Lung (tissue), 12 donors: ENCODE data around the gene SND1. TPM values are rescaled to one million over a fixed set of nuclear protein-coding genes. Genes with fewer than 3 reads are reported as not detected.

ENCODE experiments used
- ATAC-seq: fragments of 200-7000 bp; cut with Tn5 transposase; one replicate; pipeline ENCODE4 v1.9.1; 2020; ENCODE audit warnings: moderate number of reproducible peaks; ENCODE audit not compliant: insufficient read depth, low FRiP score
- DNase-seq, 3 donors: peaks; one replicate each; pipeline ENCODE4 v3.0.0-alpha.2; 2013 to 2017
- H3K27ac ChIP-seq, 2 donors: one replicate each; pipeline ENCODE4 v1.5.1; 2013; ENCODE audit warnings: mild to moderate bottlenecking in 2 of 2, moderate library complexity in 2 of 2, control low read depth in 1 of 2, inconsistent platforms in 1 of 2, low read depth in 1 of 2, low read length in 1 of 2
- H3K27me3 ChIP-seq, 3 donors: one replicate each; pipeline ENCODE4 v1.5.1; 2013; ENCODE audit warnings: low read length in 2 of 3; ENCODE audit not compliant: control insufficient read depth in 3 of 3, insufficient read depth in 3 of 3
- H3K36me3 ChIP-seq, 4 donors: one replicate each; pipeline ENCODE4 v1.5.1; 2013; ENCODE audit warnings: low read length in 4 of 4, mild to moderate bottlenecking in 1 of 4, moderate library complexity in 1 of 4; ENCODE audit not compliant: control insufficient read depth in 4 of 4, insufficient read depth in 4 of 4
- H3K4me1 ChIP-seq, 5 donors: one replicate each; pipeline ENCODE4 v1.5.1; 2013; ENCODE audit warnings: low read length in 5 of 5, mild to moderate bottlenecking in 2 of 5, moderate library complexity in 1 of 5; ENCODE audit not compliant: control insufficient read depth in 5 of 5, insufficient read depth in 5 of 5
- H3K4me3 ChIP-seq: one replicate; pipeline ENCODE4 v1.5.1; 2013; ENCODE audit warnings: mild to moderate bottlenecking, control low read depth, moderate library complexity
- H3K9ac ChIP-seq, 2 donors: one replicate each; pipeline ENCODE4 v1.5.1; 2013; ENCODE audit warnings: low read length in 2 of 2, control low read depth in 1 of 2; ENCODE audit not compliant: insufficient read depth in 1 of 2
- H3K9me3 ChIP-seq, 4 donors: one replicate each; pipeline ENCODE4 v1.5.1; 2013; ENCODE audit warnings: low read length in 3 of 4, mild to moderate bottlenecking in 1 of 4, moderate library complexity in 1 of 4; ENCODE audit not compliant: control insufficient read depth in 4 of 4, insufficient read depth in 3 of 4
- WGBS, 2 donors: extraction: QIAGEN DNeasy Blood & Tissue Kit; methylation state at CpG; one replicate each; pipeline ENCODE4 v1.1.7; 2013; 5-methylcytosine and 5-hydroxymethylcytosine counted together
- polyA plus RNA-seq, 2 donors: library from polyadenylated mRNA; stranded (reverse); fragments of 200-250 nt; gene quantifications; one replicate each; pipeline ENCODE4 v1.2.1, GENCODE V29; 2013
- total RNA-seq, 2 donors: library from RNA; depleted of rRNA in 1 of 2; stranded (reverse); fragments of >200 nt in 1 of 2; gene quantifications; one replicate each; pipeline ENCODE4 v1.2.1, GENCODE V29; 2014 to 2021
- TF ChIP-seq, protein P1 (sequence below): IDR thresholded peaks from 2 replicates; pipeline ENCODE4 v1.5.1; 2012; ENCODE audit warnings: mild to moderate bottlenecking; ENCODE audit errors: control extremely low read depth, extremely low read depth
- donor health status: control.
- donor health status: control.
- donor health status: Bipolar disorder and iron deficiency.
- donor health status: healthy.
- donor health status: DM: yes; HTN: yes; CAD: no.

SND1 gene
- total and polyA plus RNA-seq, 4 donors = 94.5 to 210 (median 137) TPM

DNA sequence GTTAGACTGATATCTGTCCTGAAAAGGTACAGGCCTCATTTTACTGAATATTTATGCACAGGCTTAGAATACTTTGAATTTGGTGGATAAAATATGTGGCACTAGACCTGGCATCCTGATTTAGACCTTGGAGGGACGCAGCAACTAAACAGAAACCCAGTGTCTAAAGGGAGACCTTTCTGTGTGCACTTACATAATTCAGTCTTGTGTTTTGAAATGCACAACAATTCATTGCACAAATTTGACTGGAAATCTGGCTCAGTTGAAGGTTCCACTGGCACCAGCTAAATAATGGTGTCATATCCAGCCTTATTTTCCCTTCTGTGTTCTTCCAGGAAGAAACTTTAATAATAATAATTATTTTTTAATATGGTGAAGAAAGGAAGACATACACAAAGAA is 142.1 kb downstream of the SND1 start:
- WGBS, 2 donors = 36 to 73% methylated on average over 1 of the region's 1 CpG
- Histone ChIP-seq H3K36me3 (no peaks in the 10 kb centered on the region), H3K9me3 (no peaks in the 10 kb centered on the region), H3K27ac (no peak overlapping the region), H3K9ac (no peak overlapping the region), H3K4me3 (no peak overlapping the region), H3K27me3 (no peaks in the 10 kb centered on the region), H3K4me1 (peaks cover 0 to 11% (median 8%) of the 10 kb centered on the region in 5 donors)
- DNase-seq (no peak), ATAC-seq (no peak)
- TF ChIP-seq, protein P1, sequence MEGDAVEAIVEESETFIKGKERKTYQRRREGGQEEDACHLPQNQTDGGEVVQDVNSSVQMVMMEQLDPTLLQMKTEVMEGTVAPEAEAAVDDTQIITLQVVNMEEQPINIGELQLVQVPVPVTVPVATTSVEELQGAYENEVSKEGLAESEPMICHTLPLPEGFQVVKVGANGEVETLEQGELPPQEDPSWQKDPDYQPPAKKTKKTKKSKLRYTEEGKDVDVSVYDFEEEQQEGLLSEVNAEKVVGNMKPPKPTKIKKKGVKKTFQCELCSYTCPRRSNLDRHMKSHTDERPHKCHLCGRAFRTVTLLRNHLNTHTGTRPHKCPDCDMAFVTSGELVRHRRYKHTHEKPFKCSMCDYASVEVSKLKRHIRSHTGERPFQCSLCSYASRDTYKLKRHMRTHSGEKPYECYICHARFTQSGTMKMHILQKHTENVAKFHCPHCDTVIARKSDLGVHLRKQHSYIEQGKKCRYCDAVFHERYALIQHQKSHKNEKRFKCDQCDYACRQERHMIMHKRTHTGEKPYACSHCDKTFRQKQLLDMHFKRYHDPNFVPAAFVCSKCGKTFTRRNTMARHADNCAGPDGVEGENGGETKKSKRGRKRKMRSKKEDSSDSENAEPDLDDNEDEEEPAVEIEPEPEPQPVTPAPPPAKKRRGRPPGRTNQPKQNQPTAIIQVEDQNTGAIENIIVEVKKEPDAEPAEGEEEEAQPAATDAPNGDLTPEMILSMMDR = no peak

DNA sequence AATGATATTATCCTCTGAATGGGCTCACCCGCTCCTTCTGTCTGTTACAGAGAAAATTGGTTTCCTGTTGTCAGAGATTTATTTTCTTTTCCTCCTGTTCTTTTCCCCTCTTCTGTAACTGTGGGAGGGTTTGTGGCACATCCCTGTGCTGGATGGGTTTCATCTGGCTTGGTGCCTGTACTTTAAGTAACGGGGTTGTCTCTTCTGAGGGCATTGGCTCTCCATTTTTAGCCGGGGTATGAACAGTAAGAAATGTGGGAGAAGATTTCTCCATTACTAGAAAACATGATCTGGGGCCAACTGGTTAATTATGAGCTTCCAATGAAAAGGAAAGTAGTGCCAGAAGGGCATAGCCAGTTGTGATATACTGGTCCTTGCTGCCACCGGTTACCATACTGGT is 142.6 kb downstream of the SND1 start:
- TF ChIP-seq, protein P1 = no peak
- ATAC-seq (no peak), DNase-seq (no peak)
- WGBS, 2 donors = 83 to 88% methylated on average over 4 of the region's 4 CpGs
- Histone ChIP-seq H3K36me3 (no peaks in the 10 kb centered on the region), H3K9ac (no peak overlapping the region), H3K27me3 (no peaks in the 10 kb centered on the region), H3K4me1 (peaks cover under 1 to 11% (median 8%) of the 10 kb centered on the region in 5 donors), H3K9me3 (no peaks in the 10 kb centered on the region), H3K4me3 (no peak overlapping the region), H3K27ac (no peak overlapping the region)

DNA sequence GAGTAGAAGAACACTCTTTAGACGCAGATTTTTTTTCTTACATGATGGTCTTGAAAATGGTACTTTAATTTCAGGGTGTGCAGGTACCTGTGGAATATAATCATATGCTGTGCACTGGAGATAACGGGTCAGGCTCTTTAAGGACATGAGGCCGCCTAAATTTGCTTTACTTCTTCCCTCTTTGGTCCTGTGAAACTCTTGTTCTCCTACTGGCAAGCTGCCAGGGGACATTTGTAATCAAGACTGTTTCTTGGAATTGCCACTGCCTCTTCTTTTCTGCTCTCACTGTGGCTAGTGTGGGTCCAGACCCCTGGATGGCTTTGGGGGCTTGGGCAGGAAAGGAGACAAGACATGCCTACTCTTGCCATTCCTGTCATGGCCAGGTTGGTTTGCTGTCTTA is 146.0 kb downstream of the SND1 start:
- H3K36me3 ChIP-seq = no peaks in the 10 kb centered on the region
- WGBS, 2 donors = 57% methylated on average over 3 of the region's 3 CpGs
- DNase-seq (peak; percentile 42 to 72 (median 64)), ATAC-seq (no peak)
- H3K4me1 ChIP-seq = peaks cover 4 to 15% (median 7%) of the 10 kb centered on the region in 5 donors
- H3K27me3 ChIP-seq = no peaks in the 10 kb centered on the region
- H3K27ac ChIP-seq = no peak overlapping the region
- H3K9me3 ChIP-seq = no peaks in the 10 kb centered on the region
- no peak overlapping the region for H3K9ac ChIP-seq
- no peak overlapping the region for H3K4me3 ChIP-seq
- TF ChIP-seq, protein P1 = no peak

DNA sequence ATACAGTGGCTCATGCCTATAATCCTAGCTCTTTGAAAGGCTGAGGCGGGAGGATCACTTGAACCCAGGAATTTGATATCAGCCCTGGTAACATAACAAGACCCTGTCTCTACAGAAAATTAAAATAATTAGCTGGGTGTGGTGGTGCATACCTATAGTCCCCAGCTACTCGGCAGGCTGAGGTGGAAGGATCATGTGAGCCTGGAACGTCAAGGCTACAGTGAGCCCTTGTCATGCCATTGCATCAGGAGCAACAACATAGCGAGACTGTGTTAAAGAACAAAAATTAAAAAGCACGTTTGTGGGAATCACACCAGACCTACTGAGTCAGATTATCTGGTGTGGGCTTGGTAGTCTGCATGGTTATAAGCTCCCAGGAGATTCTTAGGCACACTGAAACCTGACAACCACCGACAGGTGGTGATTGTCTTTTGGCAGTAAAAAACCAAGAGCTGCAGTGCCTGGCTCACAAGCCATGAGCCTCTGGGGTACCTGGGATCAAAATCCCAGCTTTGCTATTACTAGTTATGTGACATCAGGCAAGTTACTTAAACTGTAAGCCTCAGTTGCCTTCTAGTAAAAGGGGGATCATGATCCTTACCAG is 146.9 kb downstream of the SND1 start:
- Histone ChIP-seq H3K27ac (no peak overlapping the region), H3K4me1 (peaks cover 4 to 12% (median 5%) of the 10 kb centered on the region in 5 donors), H3K36me3 (no peaks in the 10 kb centered on the region), H3K27me3 (no peaks in the 10 kb centered on the region), H3K9me3 (no peaks in the 10 kb centered on the region), H3K9ac (no peak overlapping the region), H3K4me3 (no peak overlapping the region)
- ATAC-seq (no peak), DNase-seq (no peak)
- 92 to 96% methylated on average over 6 of the region's 6 CpGs for WGBS, 2 donors
- TF ChIP-seq, protein P1 = no peak
